RWPE2 (cell line): ENCODE results near the gene CDC6.

Experiments
- ATAC-seq: fragments of 200-7000 bp; cut with Tn5 transposase; 3 replicates; pipeline ENCODE4 v1.9.1; 2021; ENCODE audit warnings: low read depth
- DNase-seq: peaks from one replicate; pipeline ENCODE4 v3.0.0-alpha.2; 2020; ENCODE audit warnings: low spot score
- H3K27ac ChIP-seq: fragments of 450-650 bp; 2 replicates; pipeline ENCODE4 v1.5.1; 2017; ENCODE audit warnings: mild to moderate bottlenecking; ENCODE audit not compliant: poor library complexity, severe bottlenecking
- H3K27me3 ChIP-seq: fragments of 250-450 bp; sonication (Bioruptor Pico); 2 replicates; pipeline ENCODE4 v1.5.1; 2021; ENCODE audit warnings: mild to moderate bottlenecking, moderate library complexity; ENCODE audit not compliant: insufficient read depth, poor library complexity, severe bottlenecking
- H3K36me3 ChIP-seq: fragments of 250-450 bp; sonication (Bioruptor Pico); 2 replicates; pipeline ENCODE4 v1.5.1; 2020; ENCODE audit warnings: low read depth, mild to moderate bottlenecking, moderate library complexity
- H3K4me1 ChIP-seq: fragments of 250-450 bp; sonication (Bioruptor Pico); 2 replicates; pipeline ENCODE4 v1.5.1; 2021; ENCODE audit warnings: mild to moderate bottlenecking, moderate library complexity; ENCODE audit not compliant: insufficient read depth, poor library complexity, severe bottlenecking
- H3K4me3 ChIP-seq: fragments of 250-450 bp; sonication (Bioruptor Pico); 2 replicates; pipeline ENCODE4 v1.5.1; 2021; ENCODE audit warnings: mild to moderate bottlenecking, moderate library complexity; ENCODE audit not compliant: severe bottlenecking
- H3K9me3 ChIP-seq: fragments of 250-450 bp; sonication (Bioruptor Pico); 2 replicates; pipeline ENCODE4 v1.5.1; 2021; ENCODE audit warnings: mild to moderate bottlenecking, moderate library complexity; ENCODE audit not compliant: severe bottlenecking
- CTCF ChIP-seq: fragments of 450-650 bp; IDR thresholded peaks from one replicate; pipeline ENCODE4 v1.5.1; 2017; ENCODE audit warnings: mild to moderate bottlenecking, moderate library complexity; ENCODE audit not compliant: poor library complexity, severe bottlenecking

Gene CDC6

GRCh38 chr17:40244255-40244654, 43.4 kb upstream of the CDC6 start:
- Histone ChIP-seq H3K27ac (no peak overlapping the region), H3K4me3 (no peak overlapping the region), H3K27me3 (no peaks in the 10 kb centered on the region), H3K4me1 (no peaks in the 10 kb centered on the region), H3K36me3 (no peaks in the 10 kb centered on the region), H3K9me3 (no peaks in the 10 kb centered on the region)
- DNase-seq: no peak
- TF ChIP-seq CTCF: no peak
- no peak for ATAC-seq

GRCh38 chr17:40247926-40248495, 39.7 kb upstream of the CDC6 start:
- no peak for ATAC-seq

GRCh38 chr17:40248507-40248906, 39.2 kb upstream of the CDC6 start:
- ATAC-seq: no peak
- no peaks in the 10 kb centered on the region for H3K36me3 ChIP-seq
- TF ChIP-seq CTCF: no peak

More at GRCh38 chr17:40247926-40248495, 39.7 kb upstream of the CDC6 start:
- Histone ChIP-seq H3K9me3 (no peaks in the 10 kb centered on the region), H3K4me3 (no peak overlapping the region), H3K36me3 (no peaks in the 10 kb centered on the region), H3K4me1 (peaks cover 8% of the 10 kb centered on the region), H3K27ac (no peak overlapping the region), H3K27me3 (no peaks in the 10 kb centered on the region)
- DNase-seq: no peak
- no peak for TF ChIP-seq CTCF

GRCh38 chr17:40251576-40251975, 36.1 kb upstream of the CDC6 start:
- Histone ChIP-seq H3K36me3 (peaks cover 5% of the 10 kb centered on the region), H3K4me3 (no peak overlapping the region), H3K4me1 (peaks cover 8% of the 10 kb centered on the region), H3K27ac (no peak overlapping the region), H3K27me3 (no peaks in the 10 kb centered on the region), H3K9me3 (no peaks in the 10 kb centered on the region)
- DNase-seq (no peak), ATAC-seq (peak; percentile 77)
- TF ChIP-seq CTCF: no peak

More at GRCh38 chr17:40248507-40248906, 39.2 kb upstream of the CDC6 start:
- H3K27ac ChIP-seq: no peak overlapping the region
- H3K9me3 ChIP-seq: no peaks in the 10 kb centered on the region
- no peak for DNase-seq
- H3K4me1 ChIP-seq: peaks cover 8% of the 10 kb centered on the region
- H3K27me3 ChIP-seq: no peaks in the 10 kb centered on the region
- no peak overlapping the region for H3K4me3 ChIP-seq

GRCh38 chr17:40253565-40253964, 34.1 kb upstream of the CDC6 start:
- DNase-seq: no peak
- H3K27me3 ChIP-seq: no peaks in the 10 kb centered on the region
- TF ChIP-seq CTCF: no peak

More at GRCh38 chr17:40253565-40253964, 34.1 kb upstream of the CDC6 start:
- no peak for ATAC-seq
- Histone ChIP-seq H3K27ac (no peak overlapping the region), H3K4me1 (peaks cover 8% of the 10 kb centered on the region), H3K9me3 (no peaks in the 10 kb centered on the region), H3K4me3 (no peak overlapping the region), H3K36me3 (peaks cover 21% of the 10 kb centered on the region)
